ENCODE measurements around the gene VWA1.

- TF ChIP-seq CTCF (IDR thresholded peaks at IDR 0.05), result no peak
- no peak for TF ChIP-seq POLR2A (IDR thresholded peaks at IDR 0.05)
Measured at GRCh38 chr1:1399872-1400575, 35.5 kb upstream of the VWA1 start.

Data from tibial nerve (tissue), 3 donors.